GM23248 (cell line): ENCODE results near the gene PC.

ENCODE experiments used
- EZH2 ChIP-seq: fragments of 200-600 bp; sonication (generic); IDR thresholded peaks from 2 replicates; pipeline ENCODE4 v1.6.1; 2018; ENCODE audit warnings: antibody characterized with exemption, mild to moderate bottlenecking; ENCODE audit not compliant: insufficient read depth, poor library complexity, severe bottlenecking
- EZH2phosphoT487 ChIP-seq: fragments of 200-600 bp; sonication (generic); IDR thresholded peaks from 2 replicates; pipeline ENCODE4 v1.6.1; 2018; ENCODE audit warnings: antibody characterized with exemption, moderate library complexity, mild to moderate bottlenecking, low read depth; ENCODE audit not compliant: insufficient read depth

- TF ChIP-seq EZH2, result no peak
- no peak for TF ChIP-seq EZH2phosphoT487
Observed at GRCh38 chr11:66934950-66935779, 23.0 kb downstream of the PC start.
